H1 (cell line): ENCODE results near the gene SEC24A. TPM values are rescaled to one million over a fixed set of nuclear protein-coding genes. Genes with fewer than 3 reads are reported as not detected.

Experiments used
- CTCF ChIA-PET: fragments of 300-600 bp; sonication (Branson Sonifier 250); formaldehyde crosslinking; loops from one replicate; lab custom pipeline; 2021; ENCODE audit not compliant: partially characterized antibody; lab: Charles Lee
- POLR2A ChIA-PET: fragments of 300-600 bp; sonication (Branson Sonifier 250); formaldehyde crosslinking; loops from one replicate; lab custom pipeline; 2021; ENCODE audit warnings: inconsistent platforms; ENCODE audit not compliant: partially characterized antibody; lab: Charles Lee
- DNase-seq, 2 experiments: peaks; one replicate each; pipeline versions ENCODE4 v3.0.0 to v3.0.0-alpha.2; 2010 to 2022; ENCODE audit warnings: low spot score in 2 of 2, low read depth in 1 of 2, mixed read lengths in 1 of 2
- FAIRE-seq: peaks from 2 replicates; lab custom pipeline; 2011; peaks lifted over from hg19 to GRCh38; lab: Jason Lieb, UNC
- H2AFZ ChIP-seq: 2 replicates; pipeline ENCODE4 v1.8.1; 2012; ENCODE audit warnings: low read length, inconsistent platforms
- H2AK5ac ChIP-seq: 2 replicates; pipeline ENCODE4 v1.6.1; 2013; ENCODE audit warnings: low read depth, low read length
- H2BK120ac ChIP-seq: replicated peaks from 2 replicates; pipeline ENCODE3; 2013; ENCODE audit warnings: low read depth, low read length, inconsistent platforms
- H2BK12ac ChIP-seq: 2 replicates; pipeline ENCODE4 v1.6.1; 2013; ENCODE audit warnings: low read depth, low read length
- H2BK15ac ChIP-seq: 2 replicates; pipeline ENCODE4 v1.6.1; 2013; ENCODE audit warnings: low read length
- H2BK20ac ChIP-seq: 2 replicates; pipeline ENCODE4 v1.6.1; 2013; ENCODE audit warnings: low read length
- H2BK5ac ChIP-seq: 2 replicates; pipeline ENCODE4 v1.6.1; 2013; ENCODE audit warnings: low read depth, low read length
- H3K14ac ChIP-seq: 2 replicates; pipeline ENCODE4 v1.6.1; 2013; ENCODE audit warnings: inconsistent platforms; ENCODE audit not compliant: insufficient read length
- H3K18ac ChIP-seq: 2 replicates; pipeline ENCODE4 v1.6.1; 2013; ENCODE audit warnings: low read length; ENCODE audit errors: extremely low read depth
- H3K23ac ChIP-seq: 2 replicates; pipeline ENCODE4 v1.6.1; 2013; ENCODE audit warnings: inconsistent platforms; ENCODE audit not compliant: insufficient read length
- H3K23me2 ChIP-seq: 2 replicates; pipeline ENCODE4 v1.6.1; 2013; ENCODE audit warnings: low read depth, low read length
- H3K27ac ChIP-seq: 2 replicates; pipeline ENCODE4 v1.6.1; 2011; ENCODE audit warnings: low read depth, low read length, inconsistent platforms
- H3K27me3 ChIP-seq, 4 experiments: replicated peaks in 1 of 4; 1 replicate in 1 of 4; 2 replicates in 3 of 4; pipeline versions ENCODE4 v1.6.1 to v1.8.1; 2011 to 2013; ENCODE audit warnings: low read length in 3 of 4, mild to moderate bottlenecking in 3 of 4, inconsistent platforms in 2 of 4, mixed read lengths in 2 of 4, moderate library complexity in 1 of 4; ENCODE audit not compliant: control insufficient read depth in 3 of 4, insufficient read depth in 3 of 4; ENCODE audit errors: extremely low read depth in 1 of 4
- H3K36me3 ChIP-seq, 4 experiments: 2 replicates each; pipeline versions ENCODE4 v1.6.1 to v1.8.1; 2011 to 2013; ENCODE audit warnings: mild to moderate bottlenecking in 4 of 4, low read length in 3 of 4, moderate library complexity in 2 of 4, control low read depth in 1 of 4, inconsistent platforms in 1 of 4; ENCODE audit not compliant: insufficient read depth in 4 of 4, control insufficient read depth in 2 of 4
- H3K4ac ChIP-seq: replicated peaks from 2 replicates; pipeline ENCODE3; 2013; ENCODE audit warnings: low read length, low read depth, mixed read lengths, inconsistent platforms; ENCODE audit not compliant: insufficient read length
- H3K4me1 ChIP-seq, 4 experiments: replicated peaks in 1 of 4; 1 replicate in 1 of 4; 2 replicates in 3 of 4; pipeline versions ENCODE4 v1.6.1 to v1.8.1; 2011 to 2013; ENCODE audit warnings: low read length in 3 of 4, inconsistent platforms in 2 of 4, mixed read lengths in 1 of 4; ENCODE audit not compliant: insufficient read depth in 4 of 4, control insufficient read depth in 3 of 4
- H3K4me2 ChIP-seq, 2 experiments: 2 replicates each; pipeline versions ENCODE4 v1.6.1 to v1.8.1; 2011 to 2013; ENCODE audit warnings: low read depth in 2 of 2, low read length in 2 of 2, control low read depth in 1 of 2, inconsistent platforms in 1 of 2, mild to moderate bottlenecking in 1 of 2; ENCODE audit not compliant: insufficient read depth in 1 of 2
- H3K4me3 ChIP-seq, 4 experiments: fragments of 200-600, 300-600 bp in 1 of 4; sonication (generic), shearing (Covaris generic), sonication (Bioruptor Twin) in 1 of 4; 2 replicates each; pipeline versions ENCODE4 v1.5.1 to v1.8.1; 2011 to 2016; ENCODE audit warnings: low read length in 4 of 4, low read depth in 3 of 4, control low read depth in 2 of 4, inconsistent platforms in 2 of 4, mild to moderate bottlenecking in 2 of 4, mixed read lengths in 1 of 4, moderate library complexity in 1 of 4; ENCODE audit not compliant: insufficient read depth in 2 of 4; ENCODE audit errors: extremely low read depth in 1 of 4
- H3K56ac ChIP-seq: replicated peaks from 2 replicates; pipeline ENCODE3; 2013; ENCODE audit warnings: low read depth, mild to moderate bottlenecking, mixed read lengths, low read length, inconsistent platforms; ENCODE audit not compliant: insufficient read length
- H3K79me1 ChIP-seq: 2 replicates; pipeline ENCODE4 v1.6.1; 2013; ENCODE audit warnings: low read depth, low read length, control low read depth
- H3K79me2 ChIP-seq, 2 experiments: 2 replicates each; pipeline versions ENCODE4 v1.6.1 to v1.8.1; 2012 to 2013; ENCODE audit warnings: low read length in 2 of 2, mild to moderate bottlenecking in 2 of 2, inconsistent platforms in 1 of 2; ENCODE audit not compliant: insufficient read depth in 2 of 2, control insufficient read depth in 1 of 2
- H3K9ac ChIP-seq, 4 experiments: replicated peaks in 1 of 4; 1 replicate in 1 of 4; 2 replicates in 3 of 4; pipeline versions ENCODE4 v1.6.1 to v1.8.1; 2011 to 2013; ENCODE audit warnings: low read depth in 3 of 4, low read length in 3 of 4, control low read depth in 2 of 4, mild to moderate bottlenecking in 2 of 4, moderate library complexity in 2 of 4, inconsistent platforms in 1 of 4; ENCODE audit errors: extremely low read depth in 1 of 4
- H3K9me3 ChIP-seq, 2 experiments: 2 replicates each; pipeline versions ENCODE4 v1.6.1 to v1.8.1; 2012 to 2013; ENCODE audit warnings: mild to moderate bottlenecking in 2 of 2, moderate library complexity in 2 of 2, control low read depth in 1 of 2, inconsistent platforms in 1 of 2, low read depth in 1 of 2, low read length in 1 of 2, mixed read lengths in 1 of 2; ENCODE audit not compliant: insufficient read depth in 2 of 2
- H4K20me1 ChIP-seq, 2 experiments: replicated peaks in 1 of 2; 2 replicates each; pipeline versions ENCODE3 to v1.8.1; 2011 to 2013; ENCODE audit warnings: inconsistent platforms in 2 of 2, low read length in 2 of 2, mild to moderate bottlenecking in 1 of 2; ENCODE audit not compliant: insufficient read depth in 2 of 2, control insufficient read depth in 1 of 2
- H4K5ac ChIP-seq: 2 replicates; pipeline ENCODE4 v1.6.1; 2013; ENCODE audit warnings: low read length, low read depth, mixed read lengths, inconsistent platforms; ENCODE audit not compliant: insufficient read length
- H4K8ac ChIP-seq: 2 replicates; pipeline ENCODE4 v1.8.0; 2013; ENCODE audit warnings: mild to moderate bottlenecking, moderate library complexity, low read length, inconsistent platforms; ENCODE audit not compliant: insufficient read depth; ENCODE audit errors: extremely low read depth
- H4K91ac ChIP-seq: replicated peaks from 2 replicates; pipeline ENCODE3; 2013; ENCODE audit warnings: low read length, mixed read lengths, inconsistent platforms; ENCODE audit not compliant: insufficient read length
- ASH2L ChIP-seq: fragments of 200-600, 300-600 bp; sonication (generic); IDR thresholded peaks from one replicate; pipeline ENCODE4 v1.7.1; 2017; ENCODE audit warnings: low read length
- CBX5 ChIP-seq: fragments of 300-800, 300-1000 bp; sonication (generic); IDR thresholded peaks from 2 replicates; pipeline ENCODE4 v1.7.1; 2016; ENCODE audit warnings: antibody characterized with exemption, low read length, low read depth
- CREB1 ChIP-seq: IDR thresholded peaks from 2 replicates; pipeline ENCODE4 v1.6.1; 2012; ENCODE audit warnings: inconsistent platforms
- EGR1 ChIP-seq: IDR thresholded peaks from 2 replicates; pipeline ENCODE4 v1.6.1; 2011; ENCODE audit warnings: low read depth, low read length, borderline replicate concordance
- HDAC6 ChIP-seq: IDR thresholded peaks from one replicate; pipeline ENCODE4 v1.7.1; 2012; ENCODE audit warnings: low read depth, mild to moderate bottlenecking, inconsistent platforms, low read length, moderate library complexity
- JUN ChIP-seq: IDR thresholded peaks from 2 replicates; pipeline ENCODE4 v1.6.1; 2011; ENCODE audit warnings: low read depth, mild to moderate bottlenecking, improper control_type of control experiment, low read length
- PHF8 ChIP-seq: fragments of 200-600 bp; sonication (generic); conservative IDR thresholded peaks from 2 replicates; pipeline ENCODE4 v1.7.1; 2012; ENCODE audit warnings: low read depth, mild to moderate bottlenecking, inconsistent platforms, low read length, moderate library complexity
- POLR2A ChIP-seq, 2 experiments: IDR thresholded peaks; 1 replicate in 1 of 2; 2 replicates in 1 of 2; pipeline ENCODE4 v1.6.1; 2011; ENCODE audit warnings: low read depth in 2 of 2, low read length in 2 of 2, mild to moderate bottlenecking in 2 of 2; ENCODE audit errors: control extremely low read depth in 1 of 2
- RAD21 ChIP-seq, 2 experiments: IDR thresholded peaks in 1 of 2; conservative IDR thresholded peaks in 1 of 2; 2 replicates each; pipeline ENCODE4 v1.6.1; 2011; ENCODE audit warnings: low read depth in 2 of 2, low read length in 2 of 2, improper control_type of control experiment in 1 of 2, inconsistent platforms in 1 of 2, mild to moderate bottlenecking in 1 of 2, moderate library complexity in 1 of 2
- RBBP5 ChIP-seq: IDR thresholded peaks from 2 replicates; pipeline ENCODE4 v1.7.1; 2012; ENCODE audit warnings: low read depth, mild to moderate bottlenecking, inconsistent platforms, low read length, moderate library complexity, borderline replicate concordance
- TAF7 ChIP-seq: optimal IDR thresholded peaks from 2 replicates; pipeline ENCODE3; 2011; ENCODE audit warnings: low read depth, mild to moderate bottlenecking, inconsistent platforms, low read length, moderate library complexity, borderline replicate concordance
- TBP ChIP-seq: IDR thresholded peaks from 2 replicates; pipeline ENCODE4 v1.6.1; 2011; ENCODE audit warnings: low read depth, low read length, improper control_type of control experiment
- USF2 ChIP-seq: IDR thresholded peaks from 2 replicates; pipeline ENCODE4 v1.6.1; 2011; ENCODE audit warnings: low read length, improper control_type of control experiment
- ZNF274 ChIP-seq: IDR thresholded peaks from 2 replicates; pipeline ENCODE4 v1.7.0; 2012; ENCODE audit warnings: low read length, borderline replicate concordance; ENCODE audit errors: extremely low read depth
- WGBS, 2 experiments: shearing (Covaris generic) in 1 of 2; methylation state at CpG; one replicate each; pipeline versions ENCODE4 v1.1.6 to v1.1.7; 2013 to 2015; ENCODE audit warnings: low lambda C conversion rate in 2 of 2, mixed read lengths in 2 of 2, inconsistent platforms in 1 of 2, low coverage in 1 of 2, missing lambda C conversion rate in 1 of 2; ENCODE audit not compliant: insufficient replicate concordance in 2 of 2, insufficient coverage in 1 of 2, insufficient read length in 1 of 2; ENCODE audit errors: extremely low coverage in 1 of 2, missing lambda C conversion rate in 1 of 2; 5-methylcytosine and 5-hydroxymethylcytosine counted together
- polyA plus RNA-seq, 7 experiments: library from polyadenylated mRNA; depleted of rRNA in 3 of 7; stranded (reverse) in 5 of 7; unstranded in 2 of 7; fragments of >200 nt in 5 of 7; fragments of 200-250 nt in 2 of 7; gene quantifications; 1 replicate in 5 of 7; 2 replicates in 1 of 7; 4 replicates in 1 of 7; pipeline versions ENCODE4 v1.2.1 to v1.2.3, GENCODE V29; 2011 to 2013; ENCODE audit warnings: missing spikeins in 2 of 7, mixed read lengths in 2 of 7
- total RNA-seq: library from RNA; stranded (reverse); fragmentation: NEBNext Ultra II Directional; extraction: Animal tissue kit (Norgen Biotek cat#: 25700); gene quantifications from 2 replicates; pipeline ENCODE4 v1.2.1, GENCODE V29; 2021

SEC24A gene
- total and polyA plus RNA-seq, 2 of the 8 experiments (the other 6 are each of a cell fraction or from before 2014, with no cell fraction given), result 18.8 to 33.7 TPM

- no peak overlapping the region for H2BK15ac ChIP-seq
- DNase-seq, result no peak
- H3K14ac ChIP-seq, result no peak overlapping the region
- POLR2A ChIA-PET, result interaction anchor here (10.1 kb wide), 1 partner anchor 8 kb away, joined by 74 read pairs; the partner anchor contains the start of gene SEC24A
- H4K5ac ChIP-seq, result no peak overlapping the region
- H2BK20ac ChIP-seq, result no peak overlapping the region
- H3K4me1 ChIP-seq, result no peaks in the 10 kb centered on the region
- H3K56ac ChIP-seq, result no peak overlapping the region
- no peaks in the 10 kb centered on the region for H3K9me3 ChIP-seq
- H3K18ac ChIP-seq, result no peak overlapping the region
- H4K20me1 ChIP-seq, result no peaks in the 10 kb centered on the region
- H3K23ac ChIP-seq, result no peak overlapping the region
- H3K4ac ChIP-seq, result no peak overlapping the region
- no peak overlapping the region for H4K91ac ChIP-seq
- no peak overlapping the region for H2AFZ ChIP-seq
- H2BK120ac ChIP-seq, result no peak overlapping the region
- no peaks in the 10 kb centered on the region for H3K27me3 ChIP-seq
- no peak overlapping the region for H3K4me3 ChIP-seq
- H3K4me2 ChIP-seq, result no peak overlapping the region
- no peak overlapping the region for H2BK5ac ChIP-seq
- H3K27ac ChIP-seq, result no peak overlapping the region
- FAIRE-seq, result no peak
- no peaks in the 10 kb centered on the region for H3K36me3 ChIP-seq
- no peaks in the 10 kb centered on the region for H3K79me1 ChIP-seq
- no peak overlapping the region for H2AK5ac ChIP-seq
- H4K8ac ChIP-seq, result no peak overlapping the region
- H3K23me2 ChIP-seq, result no peaks in the 10 kb centered on the region
- CTCF ChIA-PET, result interaction anchor here (0.6 kb wide), 2 partner anchors 25 to 31 kb away, joined by 3 read pairs; no protein-coding TSS in a partner anchor
- 98% methylated on average over 4 of the region's 4 CpGs; no CpG with 5 or more reads in 1 of the 2 experiments for WGBS, 2 experiments
- no peaks in the 10 kb centered on the region for H3K79me2 ChIP-seq
- H3K9ac ChIP-seq, result no peak overlapping the region
- H2BK12ac ChIP-seq, result no peak overlapping the region
- TF ChIP-seq RBBP5 (no peak), HDAC6 (no peak), POLR2A (IDR thresholded peaks at IDR 0.05; ENCODE audit: control extremely low read depth in 1 of 2, low read depth in 2 of 2, low read length in 2 of 2) (no peak), TAF7 (no peak), CREB1 (no peak), ZNF274 (no peak), RAD21 (IDR thresholded peaks at IDR 0.05 in 1 of 2, conservative IDR thresholded peaks at IDR 0.05 in 1 of 2; ENCODE audit: low read depth in 2 of 2, low read length in 2 of 2) (no peak), EGR1 (no peak), PHF8 (no peak), USF2 (no peak), ASH2L (no peak), TBP (no peak), CBX5 (no peak), JUN (no peak)
These were observed 9.8 kb upstream of the SEC24A start for GRCh38 chr5:134638760-134639201.
